IMR-90 (cell line): ENCODE data around the gene IFNAR2. TPM values are rescaled to one million over a fixed set of nuclear protein-coding genes. Genes with fewer than 3 reads are reported as not detected.

Experiments used
- ATAC-seq: fragments of 200-7000 bp; cut with Tn5 transposase; 2 replicates; pipeline ENCODE4 v1.9.1; 2020; ENCODE audit warnings: low read depth, mild to moderate bottlenecking, moderate library complexity
- BruUV-seq: library from RNA; stranded (reverse); fragments of 400-500 nt; replicated peaks from 2 replicates; lab custom pipeline; 2021; lab: Mats Ljungman, UMichigan
- CTCF ChIA-PET: fragments of 300-600 bp; formaldehyde crosslinking; extraction: SDS; loops from one replicate; lab custom pipeline; 2021; ENCODE audit warnings: antibody characterized with exemption; lab: Yijun Ruan, JAX
- POLR2A ChIA-PET: fragments of 300-600 bp; sonication (Branson Sonifier 250); formaldehyde crosslinking; loops from one replicate; lab custom pipeline; 2022; ENCODE audit warnings: antibody characterized with exemption; ENCODE audit not compliant: unreplicated experiment; lab: Charles Lee
- DNase-seq: peaks from one replicate; pipeline ENCODE4 v3.0.0; 2013
- H2AFZ ChIP-seq: replicated peaks from 2 replicates; pipeline ENCODE3; 2013; ENCODE audit warnings: low read length, mild to moderate bottlenecking; ENCODE audit not compliant: poor library complexity
- H2AK5ac ChIP-seq: 2 replicates; pipeline ENCODE4 v1.6.1; 2013; ENCODE audit warnings: low read depth, low read length, inconsistent platforms
- H2AK9ac ChIP-seq: replicated peaks from 2 replicates; pipeline ENCODE3; 2013; ENCODE audit warnings: mild to moderate bottlenecking, low read depth, low read length, moderate library complexity; ENCODE audit not compliant: poor library complexity
- H2BK120ac ChIP-seq: 2 replicates; pipeline ENCODE4 v1.6.1; 2013; ENCODE audit warnings: low read depth, low read length, inconsistent platforms
- H2BK15ac ChIP-seq: 3 replicates; pipeline ENCODE4 v1.6.1; 2013; ENCODE audit warnings: low read depth, low read length, inconsistent platforms
- H2BK20ac ChIP-seq: 2 replicates; pipeline ENCODE4 v1.6.1; 2013; ENCODE audit warnings: low read depth, mild to moderate bottlenecking, inconsistent platforms, low read length, moderate library complexity
- H2BK5ac ChIP-seq: 2 replicates; pipeline ENCODE4 v1.6.1; 2013; ENCODE audit warnings: mild to moderate bottlenecking, low read depth, low read length, inconsistent platforms; ENCODE audit not compliant: poor library complexity, severe bottlenecking
- H3K14ac ChIP-seq: replicated peaks from 2 replicates; pipeline ENCODE4 v1.6.1; 2013; ENCODE audit warnings: low read depth, low read length, inconsistent platforms
- H3K18ac ChIP-seq: 2 replicates; pipeline ENCODE4 v1.6.1; 2013; ENCODE audit warnings: low read depth, low read length, control low read depth
- H3K23ac ChIP-seq: 2 replicates; pipeline ENCODE4 v1.6.1; 2013; ENCODE audit warnings: low read depth, low read length, inconsistent platforms
- H3K27ac ChIP-seq: 2 replicates; pipeline ENCODE4 v1.5.1; 2013; ENCODE audit warnings: mild to moderate bottlenecking, control low read depth, low read length; ENCODE audit not compliant: insufficient read depth
- H3K27me3 ChIP-seq: 2 replicates; pipeline ENCODE4 v1.6.1; 2013; ENCODE audit warnings: low read length; ENCODE audit not compliant: control insufficient read depth, insufficient read depth
- H3K36me3 ChIP-seq: 2 replicates; pipeline ENCODE4 v1.6.1; 2013; ENCODE audit warnings: low read length, mixed read lengths; ENCODE audit not compliant: control insufficient read depth, insufficient read depth
- H3K4ac ChIP-seq: 2 replicates; pipeline ENCODE4 v1.6.1; 2013; ENCODE audit warnings: low read depth, low read length, inconsistent platforms
- H3K4me1 ChIP-seq: 2 replicates; pipeline ENCODE4 v1.6.1; 2013; ENCODE audit warnings: low read length, mixed read lengths; ENCODE audit not compliant: control insufficient read depth, insufficient read depth
- H3K4me2 ChIP-seq: 2 replicates; pipeline ENCODE4 v1.6.1; 2013; ENCODE audit warnings: low read depth, mild to moderate bottlenecking, control low read depth, low read length, moderate library complexity
- H3K4me3 ChIP-seq: 2 replicates; pipeline ENCODE4 v1.5.1; 2013; ENCODE audit warnings: low read depth, mild to moderate bottlenecking, control low read depth, low read length, moderate library complexity; ENCODE audit not compliant: insufficient read depth
- H3K56ac ChIP-seq: 2 replicates; pipeline ENCODE4 v1.6.1; 2013; ENCODE audit warnings: low read length, inconsistent platforms; ENCODE audit not compliant: insufficient read depth; ENCODE audit errors: extremely low read depth
- H3K79me1 ChIP-seq, 2 experiments: 2 replicates each; pipeline ENCODE4 v1.6.1; 2013; ENCODE audit warnings: low read length in 2 of 2, inconsistent platforms in 1 of 2, low read depth in 1 of 2
- H3K9ac ChIP-seq: 2 replicates; pipeline ENCODE4 v1.6.1; 2013; ENCODE audit warnings: low read depth, low read length, control low read depth
- H3K9me1 ChIP-seq: 2 replicates; pipeline ENCODE4 v1.6.1; 2013; ENCODE audit warnings: low read length, inconsistent platforms; ENCODE audit not compliant: insufficient read depth
- H3K9me3 ChIP-seq: 2 replicates; pipeline ENCODE4 v1.6.1; 2013; ENCODE audit warnings: low read length; ENCODE audit not compliant: control insufficient read depth, insufficient read depth
- H4K20me1 ChIP-seq: 2 replicates; pipeline ENCODE4 v1.6.1; 2013; ENCODE audit warnings: low read length, inconsistent platforms; ENCODE audit not compliant: insufficient read depth
- H4K5ac ChIP-seq: 2 replicates; pipeline ENCODE4 v1.6.1; 2013; ENCODE audit warnings: mild to moderate bottlenecking, low read depth, low read length, control low read depth
- H4K8ac ChIP-seq, 2 experiments: 2 replicates each; pipeline ENCODE4 v1.6.1; 2013; ENCODE audit warnings: low read depth in 2 of 2, low read length in 2 of 2, control low read depth in 1 of 2, inconsistent platforms in 1 of 2
- H4K91ac ChIP-seq: 2 replicates; pipeline ENCODE4 v1.6.1; 2013; ENCODE audit warnings: low read depth, low read length, inconsistent platforms; ENCODE audit not compliant: insufficient read depth
- BHLHE40 ChIP-seq: fragments of 150-350 bp; IDR thresholded peaks from 2 replicates; pipeline ENCODE4 v1.6.1; 2016; ENCODE audit warnings: mild to moderate bottlenecking, low read depth, low read length
- CEBPB ChIP-seq: IDR thresholded peaks from 2 replicates; pipeline ENCODE4 v1.6.1; 2012; ENCODE audit warnings: low read depth, low read length, improper control_type of control experiment
- CHD1 ChIP-seq: IDR thresholded peaks from 2 replicates; pipeline ENCODE4 v1.6.1; 2012; ENCODE audit warnings: low read depth, low read length, improper control_type of control experiment
- CTCF ChIP-seq: conservative IDR thresholded peaks from 2 replicates; pipeline ENCODE4 v1.5.1; 2012; ENCODE audit warnings: mild to moderate bottlenecking, low read depth, low read length, improper control_type of control experiment
- ELK1 ChIP-seq: fragments of 150-350 bp; IDR thresholded peaks from 2 replicates; pipeline ENCODE4 v1.6.1; 2016; ENCODE audit warnings: low read depth, mild to moderate bottlenecking, low read length, moderate library complexity, borderline replicate concordance
- FOS ChIP-seq: fragments of 150-350 bp; IDR thresholded peaks from 2 replicates; pipeline ENCODE4 v1.6.1; 2016; ENCODE audit warnings: low read depth, low read length
- MAFK ChIP-seq: IDR thresholded peaks from 2 replicates; pipeline ENCODE4 v1.6.1; 2012; ENCODE audit warnings: low read depth, low read length, improper control_type of control experiment
- MAZ ChIP-seq: IDR thresholded peaks from 2 replicates; pipeline ENCODE4 v1.6.1; 2012; ENCODE audit warnings: low read depth, mild to moderate bottlenecking, low read length, improper control_type of control experiment, moderate library complexity, borderline replicate concordance
- MXI1 ChIP-seq: IDR thresholded peaks from 2 replicates; pipeline ENCODE4 v1.6.1; 2012; ENCODE audit warnings: low read depth, mild to moderate bottlenecking, low read length, moderate library complexity, borderline replicate concordance
- NFE2L2 ChIP-seq: fragments of 150-350 bp; IDR thresholded peaks from 2 replicates; pipeline ENCODE4 v1.6.1; 2016; ENCODE audit warnings: low read depth, mild to moderate bottlenecking, low read length
- POLR2A ChIP-seq: IDR thresholded peaks from 2 replicates; pipeline ENCODE4 v1.6.1; 2012; ENCODE audit warnings: mild to moderate bottlenecking, low read depth, low read length
- RAD21 ChIP-seq: IDR thresholded peaks from 2 replicates; pipeline ENCODE4 v1.6.1; 2012; ENCODE audit warnings: low read length, improper control_type of control experiment
- RCOR1 ChIP-seq: IDR thresholded peaks from 2 replicates; pipeline ENCODE4 v1.6.1; 2012; ENCODE audit warnings: mild to moderate bottlenecking, low read length, improper control_type of control experiment; ENCODE audit not compliant: insufficient replicate concordance
- RFX5 ChIP-seq: IDR thresholded peaks from 2 replicates; pipeline ENCODE4 v1.8.0; 2012; ENCODE audit warnings: low read depth, mild to moderate bottlenecking, low read length, moderate library complexity
- SMC3 ChIP-seq: fragments of 150-350 bp; IDR thresholded peaks from 2 replicates; pipeline ENCODE4 v1.6.1; 2016; ENCODE audit warnings: low read depth, mild to moderate bottlenecking, antibody characterized with exemption, low read length, moderate library complexity
- WGBS, 2 experiments: methylation state at CpG; one replicate each; pipeline versions ENCODE4 v1.1.5 to v1.1.7; 2013; ENCODE audit warnings: missing lambda C conversion rate in 2 of 2; ENCODE audit not compliant: insufficient read length in 1 of 2; ENCODE audit errors: extremely low coverage in 2 of 2; 5-methylcytosine and 5-hydroxymethylcytosine counted together
- dilution Hi-C: fragments of 300-500 bp; cut with HindIII; formaldehyde crosslinking; loops from one replicate; pipeline ENCODE4 v1.14.3; 2018; ENCODE audit warnings: low sequenced_read_pairs; ENCODE audit not compliant: unreplicated experiment
- in situ Hi-C: fragments of 300-500 bp; cut with MboI; formaldehyde crosslinking; loops from 3 replicates; pipeline ENCODE4 v1.14.3; 2019; ENCODE audit warnings: low sequenced_read_pairs, inconsistent platforms, mixed read lengths
- intact Hi-C: fragments of 100-400 bp; cut with micrococcal nuclease; formaldehyde crosslinking; loops from 2 replicates; pipeline ENCODE4 v1.10.0; 2022
- polyA plus RNA-seq, 3 experiments: library from polyadenylated mRNA; depleted of rRNA; stranded (reverse); fragments of >200 nt; gene quantifications; 2 replicates each; pipeline ENCODE4 v1.2.3, GENCODE V29; 2012; ENCODE audit warnings: low replicate concordance in 1 of 3
- total RNA-seq: library from RNA; depleted of rRNA; stranded (reverse); fragments of >200 nt; gene quantifications from 2 replicates; pipeline ENCODE4 v1.2.3, GENCODE V29; 2012
- TF ChIP-seq, protein P1 (sequence below): fragments of 150-350 bp; IDR thresholded peaks from 2 replicates; pipeline ENCODE4 v1.6.1; 2017; ENCODE audit warnings: mild to moderate bottlenecking, antibody characterized with exemption, low read length, low read depth

The IFNAR2 gene
- total and polyA plus RNA-seq, 2 of the 4 experiments (the other 2 are of a cell fraction), result 6.3 to 13.9 TPM

- no peak for DNase-seq
- intact Hi-C loops, result no loop called here
- no peak overlapping the region for H3K4me3 ChIP-seq
- H4K20me1 ChIP-seq, result no peaks in the 10 kb centered on the region
- H3K9ac ChIP-seq, result no peak overlapping the region
- no peak for ATAC-seq
- H3K9me1 ChIP-seq, result 0 out of 2 replicates have a peak, but pooled peaks cover 4% of the 10 kb centered on the region
- H3K79me1 ChIP-seq, result no peaks in the 10 kb centered on the region; a peak in 2 of 4 replicates
- H4K5ac ChIP-seq, result no peak overlapping the region
- no peak overlapping the region for H2AFZ ChIP-seq
- H3K9me3 ChIP-seq, result no peaks in the 10 kb centered on the region
- TF ChIP-seq MXI1 (no peak), RCOR1 (no peak), POLR2A (no peak), SMC3 (no peak), CHD1 (no peak), ELK1 (no peak), MAZ (no peak), CEBPB (no peak), MAFK (no peak), NFE2L2 (no peak), BHLHE40 (no peak), RFX5 (no peak), CTCF (no peak), RAD21 (no peak), FOS (no peak)
- TF ChIP-seq, protein P1, sequence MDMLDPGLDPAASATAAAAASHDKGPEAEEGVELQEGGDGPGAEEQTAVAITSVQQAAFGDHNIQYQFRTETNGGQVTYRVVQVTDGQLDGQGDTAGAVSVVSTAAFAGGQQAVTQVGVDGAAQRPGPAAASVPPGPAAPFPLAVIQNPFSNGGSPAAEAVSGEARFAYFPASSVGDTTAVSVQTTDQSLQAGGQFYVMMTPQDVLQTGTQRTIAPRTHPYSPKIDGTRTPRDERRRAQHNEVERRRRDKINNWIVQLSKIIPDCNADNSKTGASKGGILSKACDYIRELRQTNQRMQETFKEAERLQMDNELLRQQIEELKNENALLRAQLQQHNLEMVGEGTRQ, result no peak
- ChIA-PET CTCF (no interaction called here), POLR2A (no interaction called here)
- H3K23ac ChIP-seq, result no peak overlapping the region
- no peak overlapping the region for H3K4me2 ChIP-seq
- no peaks in the 10 kb centered on the region for H3K27me3 ChIP-seq
- H3K14ac ChIP-seq, result no peak overlapping the region
- WGBS, 2 experiments, result no CpG with 5 or more reads among the region's 4 CpGs
- H2AK9ac ChIP-seq, result no peak overlapping the region
- dilution Hi-C loops, result no loop called here
- H3K18ac ChIP-seq, result no peak overlapping the region
- H3K4ac ChIP-seq, result no peak overlapping the region
- H2BK15ac ChIP-seq, result no peak overlapping the region
- no peak overlapping the region for H2AK5ac ChIP-seq
- no peaks in the 10 kb centered on the region for H3K4me1 ChIP-seq
- no peak overlapping the region for H3K56ac ChIP-seq
- no peak overlapping the region for H2BK20ac ChIP-seq
- BruUV-seq, result no TSS peak
- no peak overlapping the region for H2BK120ac ChIP-seq
- H4K8ac ChIP-seq, result no peak overlapping the region
- peaks cover 36% of the 10 kb centered on the region for H3K36me3 ChIP-seq
- H4K91ac ChIP-seq, result no peak overlapping the region
- in situ Hi-C loops, result no loop called here
- no peak overlapping the region for H3K27ac ChIP-seq
- no peak overlapping the region for H2BK5ac ChIP-seq
Observed at GRCh38 chr21:33245289-33245918, 15.7 kb downstream of the IFNAR2 start.
